NOMO-1 (cell line): Measurements from ENCODE around the gene CAMK1D.
"Not testable (repeated sequence)": the region's sequence is repeated elsewhere in the genome, so short reads cannot be mapped to it uniquely, and the experiment has no call there.

Experiments used
- DNase-seq, 2 experiments: peaks; one replicate each; lab custom pipeline; 2025; ENCODE audit not compliant: unreplicated experiment in 2 of 2; lab: John Stamatoyannopoulos, UW

Gene CAMK1D

DNA sequence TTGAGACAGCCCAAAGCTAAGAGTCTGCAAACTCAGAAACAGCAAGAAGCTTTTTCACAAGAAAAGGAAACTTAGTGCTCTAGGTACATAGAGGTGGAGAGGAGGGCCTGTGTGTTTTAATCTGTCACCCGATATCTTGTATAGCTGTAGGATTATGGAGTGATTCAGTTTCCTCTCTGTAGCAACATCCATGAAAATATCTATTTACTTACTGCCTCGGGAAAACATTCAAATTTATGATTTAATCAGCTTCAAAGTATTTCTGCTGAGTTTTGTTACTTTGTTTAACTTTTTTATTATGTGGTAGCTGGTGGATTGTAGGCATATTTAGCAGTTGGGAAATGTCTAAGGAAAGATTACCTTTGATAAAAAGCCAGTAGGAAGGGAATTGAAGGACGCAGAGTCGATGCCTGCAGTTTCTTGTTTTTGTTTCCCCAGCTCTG is 360.2 kb downstream of the CAMK1D start:
- DNase-seq = no peak

DNA sequence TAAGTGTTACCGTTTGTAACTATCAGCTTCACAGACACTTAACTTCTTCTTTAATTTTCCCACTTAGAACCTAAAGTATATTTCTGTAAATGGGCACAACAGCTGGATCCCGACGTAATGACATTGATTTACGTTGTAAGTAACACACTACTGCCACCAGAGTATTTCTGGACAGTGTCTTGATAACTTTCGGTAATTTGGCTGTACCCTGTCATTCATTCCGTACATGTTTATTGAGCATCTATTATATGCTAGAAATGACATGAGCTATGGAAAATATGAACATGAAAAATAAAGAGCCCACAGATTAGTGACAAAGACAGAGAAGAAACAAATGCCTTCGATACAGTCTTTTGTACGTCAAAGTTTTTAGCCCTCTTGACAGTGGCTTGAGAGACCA is 360.8 kb downstream of the CAMK1D start:
- no peak for DNase-seq

DNA sequence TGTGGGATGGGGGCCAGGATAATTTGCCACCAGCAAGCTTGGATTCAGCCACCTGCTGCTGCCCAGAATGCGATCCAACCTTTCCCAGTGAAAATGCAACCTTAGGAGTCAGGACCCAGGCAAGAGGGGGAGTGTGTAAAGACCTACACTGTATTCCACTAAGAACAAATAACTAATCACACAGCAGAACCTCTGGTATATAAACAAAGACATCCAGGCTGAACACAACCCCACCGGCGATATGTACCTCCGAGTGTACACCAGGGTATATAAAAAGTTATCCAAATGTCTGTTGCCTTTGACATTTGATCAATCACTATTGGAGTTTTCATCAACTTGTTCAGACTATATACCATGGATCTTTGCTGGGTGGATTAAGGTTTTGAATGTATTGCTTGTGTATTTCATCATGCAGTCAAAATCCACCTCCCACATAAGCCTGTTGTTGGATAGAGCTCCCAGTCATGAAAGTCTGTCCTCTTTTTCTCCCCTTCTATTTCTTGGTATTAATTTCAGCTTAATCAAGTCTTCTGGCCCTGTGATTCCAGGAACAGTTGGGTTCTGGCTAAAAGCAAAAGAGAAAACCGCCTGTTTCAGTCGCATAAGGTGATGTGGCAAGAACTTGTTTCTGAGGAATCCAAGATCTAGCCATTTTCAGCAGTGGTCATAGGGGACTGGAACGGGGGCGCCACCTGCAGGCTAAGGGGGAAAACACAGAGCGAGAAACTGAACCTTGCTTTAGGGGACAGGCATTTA is 361.4 kb downstream of the CAMK1D start:
- peak; percentile 28 to 75 for DNase-seq

DNA sequence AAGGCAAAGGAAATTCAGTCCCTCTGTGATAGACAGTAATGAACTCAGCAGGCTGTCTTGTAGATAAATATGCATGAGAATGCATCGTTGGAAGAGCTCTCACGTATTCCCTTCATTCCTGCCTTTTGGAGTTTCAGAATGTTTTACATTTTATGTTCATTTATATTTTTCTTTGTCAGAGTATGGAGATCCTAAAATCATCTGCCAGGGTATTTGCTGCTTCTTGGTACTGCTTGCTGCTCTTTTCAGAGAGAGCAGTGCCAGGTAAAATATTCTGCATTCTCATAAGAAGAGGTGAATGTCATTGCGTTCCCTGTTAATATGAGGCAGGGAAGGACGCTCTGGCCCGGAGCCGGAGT is 362.0 kb downstream of the CAMK1D start:
- no peak for DNase-seq

DNA sequence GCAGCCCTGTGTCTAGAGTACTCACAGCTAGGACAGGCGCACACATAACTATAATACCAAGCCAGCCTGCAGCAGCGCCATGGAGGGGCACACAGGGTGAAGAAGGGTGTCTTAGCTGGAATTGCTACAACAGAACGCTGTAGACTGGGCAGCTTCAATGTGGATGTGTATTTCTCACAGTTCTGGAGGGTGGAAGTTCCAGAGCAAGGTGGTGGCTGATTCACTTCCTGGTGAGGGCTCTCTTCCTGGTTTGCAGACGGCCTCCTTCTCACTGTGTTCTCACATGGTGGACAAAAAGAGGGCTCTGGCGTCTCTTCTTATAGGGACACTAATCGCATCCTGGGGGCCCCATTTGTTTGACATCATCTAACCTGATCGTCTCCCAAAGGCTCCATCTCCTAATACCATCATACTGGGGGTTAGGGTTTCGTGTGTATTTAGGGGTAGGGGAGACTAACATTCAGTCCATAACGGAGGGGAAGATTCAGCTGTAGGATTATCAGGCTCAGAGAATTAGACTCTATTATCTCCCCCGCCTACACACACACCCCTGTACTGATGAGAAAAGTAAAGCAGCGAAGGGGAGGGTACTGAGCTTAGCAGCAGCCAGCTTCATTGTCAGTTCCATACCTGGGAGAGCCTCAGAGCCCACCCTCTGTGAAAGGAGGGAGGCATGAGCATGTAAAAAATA is 363.1 kb downstream of the CAMK1D start:
- no peak for DNase-seq

DNA sequence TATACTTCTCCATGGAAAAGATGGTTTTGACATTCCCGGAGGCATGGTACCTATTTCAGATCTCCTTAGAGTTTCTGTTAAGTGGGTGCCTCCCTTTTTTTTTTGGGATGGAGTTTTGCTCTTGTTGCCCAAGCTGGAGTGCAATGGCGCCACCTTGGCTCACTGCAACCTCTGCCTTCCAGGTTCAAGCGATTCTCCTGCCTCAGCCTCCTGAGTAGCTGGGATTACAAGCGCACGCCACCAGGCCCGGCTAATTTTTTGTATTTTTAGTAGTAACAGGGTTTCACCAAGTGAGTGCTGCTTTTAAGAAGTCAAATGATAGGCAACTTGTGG is 363.6 kb downstream of the CAMK1D start:
- not testable (repeated sequence) for DNase-seq

DNA sequence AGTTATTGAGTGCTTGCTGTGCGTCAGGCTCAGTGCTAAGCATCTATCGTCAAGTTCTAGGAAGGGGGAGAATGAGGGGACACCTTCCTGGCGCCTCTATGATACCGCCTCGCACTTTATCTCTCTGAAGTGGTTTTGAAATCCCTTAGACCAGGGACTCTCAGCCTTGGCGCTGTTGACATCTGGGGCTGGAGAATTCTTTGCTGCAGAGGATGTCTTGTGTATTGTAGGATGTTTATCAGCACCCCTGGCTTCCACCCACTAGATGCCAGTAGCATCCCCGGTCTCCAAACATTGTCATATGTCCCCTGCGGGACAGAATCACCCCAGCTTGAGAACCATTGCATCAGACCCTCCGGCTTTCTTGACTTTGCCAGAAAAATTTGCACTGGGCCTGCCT is 366.7 kb downstream of the CAMK1D start:
- no peak for DNase-seq

DNA sequence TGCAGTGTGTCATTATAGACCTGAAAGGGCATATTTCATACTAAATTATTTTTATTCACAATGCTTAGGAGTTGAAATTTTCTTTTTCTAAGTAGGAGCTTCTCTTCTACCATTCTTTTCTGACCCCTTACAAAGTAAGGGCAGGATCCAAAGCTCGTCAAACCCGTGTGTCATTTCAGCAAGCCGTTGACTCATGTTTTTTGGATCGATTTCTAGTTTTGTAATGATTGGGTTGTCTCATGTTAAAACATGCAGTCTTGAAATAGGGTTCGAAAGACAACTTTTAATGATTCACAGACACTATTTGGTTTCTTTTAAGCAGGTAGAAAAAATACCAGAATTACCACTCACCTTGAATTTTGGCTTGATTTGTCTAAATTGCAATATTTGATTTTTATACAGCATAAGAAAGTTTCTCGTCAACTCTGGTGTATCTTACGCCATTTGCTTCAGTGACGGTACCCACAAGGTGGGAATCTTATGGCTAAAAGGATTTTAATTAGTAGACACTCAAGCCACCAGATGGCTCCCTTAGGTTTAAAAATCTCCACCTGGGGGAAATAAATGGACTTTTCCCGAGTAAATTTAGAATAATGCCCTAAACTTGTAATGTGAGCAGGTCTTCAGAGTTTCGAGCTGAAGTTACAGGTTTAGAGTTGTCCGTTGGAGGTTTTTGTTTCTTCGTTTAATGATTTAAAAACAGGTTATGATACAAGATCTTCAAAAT is 368.8 kb downstream of the CAMK1D start:
- no peak for DNase-seq

DNA sequence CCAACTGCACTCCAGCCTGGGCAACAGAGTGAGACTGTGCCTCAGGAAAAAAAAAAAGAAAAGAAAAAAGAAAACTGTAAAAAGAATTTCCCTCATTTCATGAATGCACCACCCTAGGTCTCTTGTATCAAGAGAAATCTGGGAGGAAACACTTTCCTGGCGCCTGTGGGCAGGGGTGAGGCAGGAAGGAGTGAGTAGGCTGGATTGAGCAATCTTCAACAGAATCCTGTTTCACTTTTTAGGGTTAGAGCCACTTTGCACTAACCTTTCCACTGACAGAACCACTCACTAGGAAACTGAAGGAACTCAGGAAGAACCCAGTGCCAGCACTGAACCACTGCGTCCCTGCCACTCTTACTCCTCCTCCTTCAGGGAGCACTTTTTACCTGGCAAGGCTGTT is 370.0 kb downstream of the CAMK1D start:
- peak in 1 of 2 experiments; percentile 32 for DNase-seq

DNA sequence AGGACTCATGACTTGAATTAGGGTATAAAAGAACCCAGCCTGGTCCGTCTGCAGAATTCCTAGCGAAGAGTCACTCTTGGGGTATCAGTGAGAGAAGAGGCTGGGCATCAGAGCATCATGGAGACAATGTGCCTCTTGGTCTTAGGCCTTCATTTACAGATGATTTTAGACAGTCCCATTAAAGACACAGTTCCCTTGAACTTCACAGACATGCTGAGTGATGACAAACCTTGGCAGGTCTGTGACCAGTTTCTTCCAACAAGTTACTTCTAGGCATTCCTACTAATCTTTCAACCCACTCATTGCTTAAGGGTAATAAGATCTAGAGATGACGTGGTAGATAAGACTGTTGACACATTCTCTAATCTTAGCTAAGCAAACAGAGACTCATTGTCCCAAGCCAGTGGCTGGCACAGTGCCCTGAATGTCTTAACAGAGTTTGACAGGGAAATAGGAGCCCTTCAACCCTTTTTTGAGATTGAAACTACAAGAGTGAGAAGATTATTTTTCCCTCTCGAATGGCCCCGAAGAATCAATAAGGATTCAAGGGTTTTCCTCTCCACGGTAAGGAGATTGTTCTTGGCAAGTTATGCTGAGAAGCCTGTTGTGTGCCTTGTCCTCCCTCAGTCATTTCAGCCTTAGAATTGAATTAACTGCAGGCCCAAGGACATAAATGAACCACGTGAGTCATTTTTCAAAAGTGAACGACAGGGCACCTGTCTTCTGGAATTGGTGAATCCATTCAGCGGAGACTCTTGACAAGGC is 371.1 kb downstream of the CAMK1D start:
- no peak for DNase-seq

DNA sequence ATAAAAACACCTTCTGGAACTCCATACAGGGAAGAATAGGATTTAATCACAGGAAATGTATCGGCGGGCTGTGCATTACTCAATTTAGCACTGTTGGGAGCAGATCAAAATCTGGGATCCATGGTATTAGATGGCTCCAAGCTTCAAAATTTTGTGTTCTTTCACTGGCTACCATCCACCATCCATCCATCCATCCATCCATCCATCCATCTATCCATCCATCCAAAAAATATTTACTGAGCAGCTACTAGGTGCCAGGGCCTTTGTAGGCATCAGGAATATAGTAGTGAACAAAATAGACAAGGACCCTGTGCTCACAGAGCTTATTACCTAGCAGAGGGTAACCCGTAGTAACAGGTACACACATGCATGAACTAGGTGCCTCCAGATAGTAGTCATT is 372.0 kb downstream of the CAMK1D start:
- no peak for DNase-seq

DNA sequence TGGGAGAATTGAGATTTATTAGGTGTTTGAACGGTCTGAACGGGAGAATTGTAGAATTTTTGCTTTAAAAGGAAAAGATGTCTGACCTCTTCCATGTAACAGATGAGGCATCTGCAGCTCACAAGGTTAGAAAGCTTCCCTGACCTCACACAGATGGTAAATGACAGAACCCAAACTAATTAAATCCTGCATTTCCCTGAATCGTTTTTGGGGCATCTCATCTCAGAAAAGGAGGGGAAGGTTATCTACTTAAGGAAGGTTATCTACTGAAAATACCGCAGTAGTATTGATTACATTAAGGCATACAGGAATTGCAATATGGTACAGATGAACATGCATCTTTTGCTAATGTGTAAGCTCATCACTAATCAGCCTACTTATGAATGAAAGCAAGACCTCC is 373.9 kb downstream of the CAMK1D start:
- no peak for DNase-seq

DNA sequence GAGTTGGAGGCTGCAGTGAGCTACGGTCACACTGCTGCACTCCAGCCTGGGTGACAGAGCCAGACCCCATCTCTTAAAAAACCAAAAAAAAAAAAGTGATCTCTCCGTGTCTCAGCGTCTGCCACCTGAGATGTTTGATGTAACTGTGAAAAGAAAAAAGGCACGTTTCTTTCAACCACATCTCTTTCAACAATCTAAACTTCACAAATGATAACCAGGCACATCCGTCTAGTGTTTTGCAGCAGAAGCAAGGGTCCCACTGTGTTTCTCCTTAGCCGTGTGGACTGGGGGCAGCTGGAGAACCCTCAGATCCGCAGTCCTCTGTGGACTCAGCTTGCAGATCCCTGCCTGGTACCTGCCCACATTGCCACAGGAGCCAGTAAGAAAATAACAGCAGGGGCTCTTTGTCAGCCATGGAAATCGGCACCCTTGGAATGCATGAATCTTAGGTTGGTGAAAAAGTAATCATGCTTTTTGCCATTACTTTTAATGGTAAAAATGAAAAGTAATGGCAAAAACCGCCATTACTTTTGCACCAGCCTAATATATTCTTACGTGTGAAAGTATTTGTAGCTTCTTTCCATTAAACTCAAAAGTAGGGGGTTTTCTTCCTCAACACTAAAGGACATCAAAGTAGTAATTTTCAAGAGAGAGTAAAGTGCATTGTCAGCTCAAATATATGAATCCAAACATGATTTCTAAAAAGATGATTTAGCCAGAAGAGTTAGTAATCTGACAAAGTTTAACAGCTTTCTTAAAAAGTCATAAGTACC is 375.6 kb downstream of the CAMK1D start:
- DNase-seq = no peak

DNA sequence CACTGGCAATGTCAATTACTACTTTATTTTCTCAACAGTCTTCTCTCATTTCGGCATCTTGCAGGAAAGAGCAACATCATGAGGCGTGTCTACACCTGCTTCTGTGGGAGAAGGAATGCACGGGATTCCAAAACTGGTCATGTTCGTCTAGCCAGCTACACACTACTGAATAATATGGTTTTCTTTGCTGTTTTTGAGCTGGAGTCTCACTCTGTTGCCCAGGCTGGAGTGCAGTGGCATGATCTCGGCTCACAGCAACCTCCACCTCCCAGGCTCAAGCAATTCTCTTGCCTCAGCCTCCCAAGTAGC is 376.2 kb downstream of the CAMK1D start:
- DNase-seq = not testable (repeated sequence)

DNA sequence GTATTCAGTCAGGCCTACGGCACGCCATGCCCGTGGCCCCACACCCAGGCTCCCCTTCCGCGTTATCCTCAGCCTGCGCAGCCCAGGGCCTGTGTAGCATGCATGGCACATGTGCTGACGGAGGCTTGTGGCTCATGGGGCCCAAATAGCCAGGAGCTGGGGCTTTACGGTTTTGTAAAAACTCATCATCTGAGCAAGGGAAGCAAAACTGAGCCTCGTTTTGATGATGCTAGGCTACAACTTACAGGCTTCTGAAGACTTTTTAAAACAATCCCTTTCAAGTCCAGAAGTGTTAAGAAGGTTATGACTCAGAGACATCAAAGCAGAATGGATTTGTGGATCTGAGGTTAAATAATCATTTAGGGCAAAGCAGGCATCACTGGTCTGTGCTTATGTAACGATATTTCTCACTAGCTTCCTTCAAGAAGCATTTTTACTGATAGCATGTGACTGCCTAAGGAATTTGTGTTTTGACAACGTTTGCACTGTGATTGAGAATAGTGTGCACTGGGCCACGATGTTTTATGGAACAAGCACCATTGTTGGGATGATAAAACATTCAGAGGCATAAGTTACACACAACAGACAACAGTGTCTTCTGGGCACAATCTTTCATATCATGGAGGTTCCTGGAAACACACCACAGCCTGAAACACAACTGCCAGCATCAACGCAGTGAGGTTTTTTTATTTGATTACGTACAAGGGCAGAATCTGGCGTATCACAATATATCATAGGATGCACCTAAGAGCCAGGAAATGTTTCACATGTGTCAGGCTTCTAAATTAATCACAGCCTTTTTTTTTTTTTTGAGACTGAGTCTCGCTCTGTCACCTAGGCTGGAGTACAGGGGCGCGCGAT is 377.9 kb downstream of the CAMK1D start:
- no peak for DNase-seq

DNA sequence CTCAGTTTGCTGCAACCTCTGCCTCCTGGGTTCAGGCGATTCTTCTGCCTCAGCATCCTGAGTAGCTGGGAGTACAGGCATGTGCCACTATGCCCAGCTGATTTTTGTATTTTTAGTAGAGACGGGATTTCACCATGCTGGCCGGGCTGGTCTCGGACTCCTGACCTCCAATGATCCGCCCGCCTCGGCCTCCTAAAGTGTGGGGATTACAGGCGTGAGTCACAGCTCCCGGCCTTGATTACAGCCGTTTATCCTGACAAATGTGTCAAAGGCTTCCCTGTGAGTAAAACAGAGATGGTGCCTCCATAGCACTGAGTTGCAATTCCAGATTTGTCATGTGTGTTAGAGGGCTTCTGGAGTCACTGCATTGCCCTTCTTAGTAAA is 378.5 kb downstream of the CAMK1D start:
- DNase-seq = no peak

DNA sequence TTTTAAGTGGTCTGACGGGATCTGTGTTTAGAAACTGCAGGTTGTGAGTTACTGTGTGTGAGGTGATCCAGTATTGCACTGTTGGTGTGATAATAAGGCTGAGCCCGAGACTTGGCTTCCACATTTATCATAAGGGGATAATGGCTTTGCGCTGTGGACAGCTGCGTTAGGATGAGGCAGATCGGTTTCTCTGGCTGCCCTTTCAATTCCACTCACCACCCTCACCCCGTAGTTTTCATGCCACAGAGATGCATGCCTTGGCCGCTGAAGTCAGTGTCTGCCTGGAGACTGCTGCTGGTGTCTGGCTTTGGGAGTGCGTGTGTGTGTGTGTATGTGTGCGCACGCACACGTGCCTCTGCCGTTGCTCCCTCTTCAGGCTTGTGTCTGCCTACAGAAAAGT is 379.1 kb downstream of the CAMK1D start:
- no peak for DNase-seq

DNA sequence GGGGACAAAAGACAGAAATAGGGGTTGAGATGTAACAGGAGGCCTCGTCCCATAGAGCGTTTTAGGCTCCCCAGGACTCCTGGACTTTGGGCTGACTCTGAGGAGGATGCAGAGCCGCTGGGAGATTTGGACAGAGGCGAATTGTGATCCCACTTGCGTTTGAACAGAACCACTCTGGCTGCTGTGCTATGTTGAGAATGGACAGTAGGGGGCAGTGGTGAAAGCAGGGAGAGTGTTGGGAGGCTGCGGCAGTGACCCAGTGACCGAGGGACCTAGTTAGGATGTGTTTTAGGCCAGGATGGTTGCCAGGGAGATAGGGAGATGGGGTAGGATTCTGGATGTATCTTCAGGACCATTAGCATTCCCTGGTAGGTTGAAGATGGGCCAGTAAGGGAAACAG is 380.5 kb downstream of the CAMK1D start:
- no peak for DNase-seq

DNA sequence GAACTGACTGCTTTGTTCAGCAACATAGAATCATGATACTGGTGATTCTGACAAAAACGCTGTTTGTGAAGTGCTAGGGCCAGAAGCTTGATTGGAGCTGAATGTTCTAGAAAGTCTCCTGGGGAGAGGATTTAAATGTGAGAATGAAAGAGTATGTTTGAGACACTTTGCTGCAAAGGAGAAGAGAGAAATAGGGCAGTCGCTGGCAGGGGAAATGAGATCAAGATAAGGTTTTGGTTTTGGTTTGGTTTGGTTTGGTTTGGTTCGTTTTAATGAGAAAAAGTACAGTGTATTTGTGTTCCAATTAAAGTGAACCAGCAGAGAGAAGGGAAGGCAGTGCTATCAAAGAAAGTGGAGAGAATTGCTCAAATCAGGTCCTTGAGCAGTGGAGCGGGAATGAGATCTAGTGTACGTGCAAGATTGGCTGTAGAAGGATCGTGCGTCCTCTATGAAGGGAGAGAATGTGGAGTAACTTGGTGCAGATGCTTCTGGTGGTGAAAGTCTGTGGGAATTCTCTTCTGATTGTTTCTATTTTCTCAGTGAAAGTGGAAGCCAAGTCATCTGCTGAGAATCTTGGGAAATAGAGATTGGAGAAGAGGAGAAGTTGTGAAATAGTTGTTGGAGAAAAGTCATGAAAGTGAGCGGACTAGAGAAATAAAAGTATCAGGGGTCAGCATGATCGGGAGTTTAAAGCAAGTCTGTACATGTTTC is 381.6 kb downstream of the CAMK1D start:
- DNase-seq = no peak
